HUES64 (cell line): ENCODE data around the gene GABRR2.
"Not testable (repeated sequence)": the region's sequence is repeated elsewhere in the genome, so short reads cannot be mapped to it uniquely, and the experiment has no call there.

Experiments
- H3K27ac ChIP-seq: 2 replicates; pipeline ENCODE4 v1.7.0; 2013; ENCODE audit warnings: low read depth, low read length, inconsistent platforms
- H3K27me3 ChIP-seq: 2 replicates; pipeline ENCODE4 v1.6.1; 2013; ENCODE audit warnings: mild to moderate bottlenecking, low read length; ENCODE audit not compliant: insufficient read depth
- H3K36me3 ChIP-seq: 2 replicates; pipeline ENCODE4 v1.6.1; 2013; ENCODE audit warnings: mild to moderate bottlenecking, low read length; ENCODE audit not compliant: insufficient read depth
- H3K4me1 ChIP-seq: 2 replicates; pipeline ENCODE4 v1.6.1; 2013; ENCODE audit warnings: mild to moderate bottlenecking, low read length, moderate library complexity; ENCODE audit not compliant: insufficient read depth
- H3K4me3 ChIP-seq: 2 replicates; pipeline ENCODE4 v1.5.1; 2013; ENCODE audit warnings: mild to moderate bottlenecking, low read length, moderate library complexity
- H3K9ac ChIP-seq: 2 replicates; pipeline ENCODE4 v1.6.1; 2013; ENCODE audit warnings: mild to moderate bottlenecking, low read depth, low read length
- H3K9me3 ChIP-seq: 2 replicates; pipeline ENCODE4 v1.6.1; 2013; ENCODE audit warnings: low read depth, low read length; ENCODE audit not compliant: insufficient read depth
- WGBS: fragments of 150-250, 120-280 bp; methylation state at CpG from one replicate; pipeline ENCODE4 v1.1.7; 2013; ENCODE audit warnings: missing lambda C conversion rate; 5-methylcytosine and 5-hydroxymethylcytosine counted together

The GABRR2 gene

DNA sequence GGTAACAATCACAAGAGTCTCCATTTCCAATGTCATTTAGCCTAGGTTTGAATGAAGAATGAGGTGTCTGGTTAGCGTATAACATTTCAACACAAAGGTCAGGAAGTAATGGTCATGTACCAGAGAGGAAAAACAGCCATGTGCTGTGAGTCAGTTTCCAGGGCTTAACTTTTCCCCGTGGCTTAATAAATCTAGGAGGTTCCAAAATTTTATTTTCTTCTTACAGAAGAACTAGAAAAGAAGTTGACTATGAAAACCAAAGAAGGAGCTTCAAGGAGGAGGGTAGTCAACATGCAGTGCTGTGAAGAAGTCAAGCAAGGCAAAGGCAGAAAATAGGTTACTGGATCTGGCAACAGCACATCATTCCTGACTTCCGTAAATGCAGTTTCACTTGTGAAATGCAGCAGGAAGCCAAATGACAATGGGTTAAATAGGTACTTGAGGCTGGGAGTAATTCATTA, 8.4 kb upstream of the GABRR2 start:
- Histone ChIP-seq H3K4me3 (no peak overlapping the region), H3K4me1 (no peaks in the 10 kb centered on the region), H3K27me3 (no peaks in the 10 kb centered on the region), H3K9me3 (peaks cover 29% of the 10 kb centered on the region), H3K27ac (no peak overlapping the region), H3K9ac (no peak overlapping the region), H3K36me3 (no peaks in the 10 kb centered on the region)
- 86% methylated on average over 3 of the region's 3 CpGs for WGBS

DNA sequence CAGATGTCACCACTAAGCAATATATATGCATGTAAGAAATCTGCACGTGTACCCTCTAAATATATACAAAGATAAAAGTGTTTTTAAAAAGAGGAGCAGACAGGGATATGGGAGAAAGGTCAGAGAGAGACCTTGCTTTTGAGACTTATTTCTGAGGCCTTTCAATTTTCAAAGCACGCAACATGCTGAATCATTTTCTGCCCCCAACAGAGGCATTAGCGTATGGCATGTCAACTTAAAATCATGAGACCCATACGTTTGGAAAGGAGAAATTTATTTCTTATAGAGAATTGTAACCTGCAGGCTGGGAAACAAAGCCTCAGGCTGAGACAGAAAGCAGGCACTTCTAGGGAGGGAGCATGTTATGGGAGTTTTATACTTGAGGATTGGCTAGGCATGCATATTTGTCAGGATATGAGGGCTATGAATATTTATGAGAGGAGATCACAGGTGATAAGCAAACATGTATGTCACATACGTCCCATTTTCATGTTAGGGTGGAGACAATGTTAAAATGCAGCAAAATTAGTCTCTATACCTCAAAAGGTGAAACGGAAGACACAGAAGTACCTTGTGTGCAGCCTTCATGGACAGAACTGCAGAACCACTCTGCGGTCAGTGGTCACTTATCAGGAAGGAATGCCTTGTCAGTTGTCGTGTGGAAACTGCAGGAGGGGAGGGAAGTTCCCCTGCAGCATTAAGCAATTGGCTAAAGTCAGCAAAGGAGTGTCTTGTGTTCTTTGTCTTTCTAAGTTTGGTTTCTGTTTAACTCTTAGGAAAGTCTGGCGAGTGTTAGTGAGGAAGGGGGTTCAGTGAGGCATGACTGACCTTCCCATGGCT, 6.3 kb upstream of the GABRR2 start:
- Histone ChIP-seq H3K27ac (no peak overlapping the region), H3K4me3 (no peak overlapping the region), H3K27me3 (no peaks in the 10 kb centered on the region), H3K4me1 (peaks cover 4% of the 10 kb centered on the region), H3K36me3 (no peaks in the 10 kb centered on the region), H3K9me3 (peaks cover 29% of the 10 kb centered on the region), H3K9ac (no peak overlapping the region)
- 88% methylated on average over 8 of the region's 9 CpGs for WGBS

GRCh38 chr6:89320012-89320559, 5.0 kb upstream of the GABRR2 start:
- no peak overlapping the region for H3K9ac ChIP-seq
- H3K4me1 ChIP-seq: peaks cover 4% of the 10 kb centered on the region
- no peaks in the 10 kb centered on the region for H3K36me3 ChIP-seq
- H3K27me3 ChIP-seq: no peaks in the 10 kb centered on the region
- H3K9me3 ChIP-seq: peaks cover 29% of the 10 kb centered on the region
- no peak overlapping the region for H3K27ac ChIP-seq
- WGBS: 93% methylated on average over 6 of the region's 6 CpGs
- no peak overlapping the region for H3K4me3 ChIP-seq

DNA sequence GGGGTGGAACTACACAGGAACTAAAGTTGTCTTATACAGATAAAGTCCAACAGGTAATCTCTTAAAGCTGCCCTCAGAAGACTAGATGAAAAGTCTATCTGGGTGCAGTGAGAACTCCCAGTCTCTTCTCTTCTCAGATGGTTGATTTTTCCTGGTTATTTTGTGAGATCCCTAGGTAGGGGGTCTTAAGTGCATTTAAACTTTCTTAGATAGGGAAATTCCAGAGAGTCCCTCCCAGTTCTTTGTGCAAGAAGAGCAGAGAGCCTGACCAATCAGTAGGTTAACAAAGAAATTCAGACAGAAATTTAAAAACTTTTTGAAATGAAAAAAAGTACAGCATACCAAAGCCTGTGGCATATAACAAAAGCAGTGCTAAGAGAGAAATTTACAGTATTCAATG, 2.0 kb upstream of the GABRR2 start:
- Histone ChIP-seq H3K27ac (no peak overlapping the region), H3K27me3 (no peaks in the 10 kb centered on the region), H3K4me1 (peaks cover 11% of the 10 kb centered on the region), H3K9me3 (peaks cover 28% of the 10 kb centered on the region), H3K9ac (no peak overlapping the region), H3K4me3 (no peak overlapping the region), H3K36me3 (no peaks in the 10 kb centered on the region)

- H3K27ac ChIP-seq: no peak overlapping the region
- H3K27me3 ChIP-seq: no peaks in the 10 kb centered on the region
- peaks cover 11% of the 10 kb centered on the region for H3K4me1 ChIP-seq
- WGBS: 93% methylated on average over 7 of the region's 7 CpGs
- H3K4me3 ChIP-seq: no peak overlapping the region
- H3K36me3 ChIP-seq: no peaks in the 10 kb centered on the region
- H3K9ac ChIP-seq: no peak overlapping the region
- peaks cover 4% of the 10 kb centered on the region; the same call in 1 of the 2 replicates for H3K9me3 ChIP-seq
Observed at GRCh38 chr6:89314692-89315091, 407 bp downstream of the GABRR2 start.

- H3K4me1 ChIP-seq: peaks cover 11% of the 10 kb centered on the region
- no peak overlapping the region for H3K4me3 ChIP-seq
- no peak overlapping the region for H3K27ac ChIP-seq
- no peak overlapping the region for H3K9ac ChIP-seq
- H3K27me3 ChIP-seq: no peaks in the 10 kb centered on the region
- no peaks in the 10 kb centered on the region for H3K9me3 ChIP-seq
- WGBS: 85% methylated on average over 1 of the region's 1 CpG
- H3K36me3 ChIP-seq: no peaks in the 10 kb centered on the region
Observed at GRCh38 chr6:89313006-89313405, 2.1 kb downstream of the GABRR2 start.

- Histone ChIP-seq H3K4me1 (peaks cover 10% of the 10 kb centered on the region), H3K9ac (no peak overlapping the region), H3K9me3 (no peaks in the 10 kb centered on the region), H3K36me3 (no peaks in the 10 kb centered on the region), H3K27me3 (no peaks in the 10 kb centered on the region), H3K27ac (no peak overlapping the region), H3K4me3 (no peak overlapping the region)
- WGBS: 64% methylated on average over 9 of the region's 9 CpGs
Observed at GRCh38 chr6:89311853-89312531, 3.1 kb downstream of the GABRR2 start.

DNA sequence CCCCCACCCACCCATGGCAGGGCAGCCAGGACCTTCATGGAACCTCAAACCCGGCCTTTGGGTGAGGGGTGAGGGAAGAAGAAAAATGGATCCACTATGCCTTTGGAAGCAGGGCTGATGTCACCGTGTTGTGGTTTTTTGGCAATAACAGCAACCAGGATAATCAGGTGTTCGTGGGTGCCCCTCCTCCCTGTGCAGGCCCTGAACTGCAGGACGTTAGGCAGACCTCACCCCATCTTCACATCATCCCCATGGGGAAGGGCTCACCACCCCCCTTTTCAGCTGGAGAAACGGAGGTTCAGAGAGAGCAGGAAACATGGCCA, 3.6 kb downstream of the GABRR2 start:
- no peaks in the 10 kb centered on the region for H3K36me3 ChIP-seq
- H3K9ac ChIP-seq: no peak overlapping the region
- no peaks in the 10 kb centered on the region for H3K9me3 ChIP-seq
- no peaks in the 10 kb centered on the region for H3K27me3 ChIP-seq
- peaks cover 7% of the 10 kb centered on the region for H3K4me1 ChIP-seq
- no peak overlapping the region for H3K4me3 ChIP-seq
- H3K27ac ChIP-seq: no peak overlapping the region
- WGBS: 61% methylated on average over 5 of the region's 5 CpGs

- Histone ChIP-seq H3K4me3 (no peak overlapping the region), H3K27ac (no peak overlapping the region), H3K9ac (no peak overlapping the region; the same call in 1 of the 2 replicates), H3K36me3 (no peaks in the 10 kb centered on the region), H3K4me1 (peaks cover 7% of the 10 kb centered on the region), H3K27me3 (no peaks in the 10 kb centered on the region), H3K9me3 (no peaks in the 10 kb centered on the region)
- WGBS: 75% methylated on average over 11 of the region's 11 CpGs
Observed at GRCh38 chr6:89310929-89311328, 4.2 kb downstream of the GABRR2 start.

DNA sequence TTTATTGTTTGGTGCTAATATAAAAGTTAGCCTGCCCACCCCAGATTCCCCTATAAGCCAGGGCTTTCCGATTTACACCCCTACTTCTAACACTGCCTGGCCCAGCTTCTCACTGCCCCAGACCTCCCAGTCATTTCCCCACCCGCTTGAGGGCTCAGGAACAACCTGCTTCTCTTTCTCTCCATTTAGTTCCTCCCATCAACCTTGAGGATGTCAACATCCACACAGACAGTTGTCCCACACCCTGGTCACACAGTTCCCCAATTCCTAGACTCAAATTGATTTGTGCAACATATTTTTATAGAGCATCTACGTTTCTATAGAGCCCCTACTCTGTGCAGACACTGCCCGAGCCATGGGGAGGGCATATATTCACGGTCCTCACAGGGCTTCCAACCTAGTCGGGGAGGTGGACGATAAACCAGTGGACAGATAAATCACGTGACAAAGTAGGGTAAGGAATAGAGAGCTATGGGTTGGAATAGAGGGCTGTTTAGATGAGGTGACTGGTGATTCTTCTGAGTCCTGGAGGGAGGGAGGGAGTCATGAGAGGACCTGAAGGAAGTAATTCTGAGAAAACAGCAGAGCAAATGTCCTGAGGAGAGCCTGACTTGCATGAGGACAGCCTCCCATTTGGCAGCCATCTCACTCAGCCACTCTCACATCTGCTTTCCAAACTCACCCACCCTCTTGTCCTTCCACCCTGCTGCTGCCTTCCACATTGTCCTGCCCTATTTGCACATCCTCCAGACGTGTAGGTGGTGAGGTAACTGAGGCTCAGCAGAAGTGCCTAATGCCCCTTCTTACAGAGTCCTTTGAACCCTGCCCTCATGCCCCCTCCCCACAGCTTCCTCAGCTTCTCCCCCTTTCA, 6.3 kb downstream of the GABRR2 start:
- peaks cover 7% of the 10 kb centered on the region for H3K4me1 ChIP-seq
- H3K27ac ChIP-seq: no peak overlapping the region
- 90% methylated on average over 9 of the region's 9 CpGs for whole genome bisulfite sequencing
- H3K9me3 ChIP-seq: no peaks in the 10 kb centered on the region
- H3K36me3 ChIP-seq: no peaks in the 10 kb centered on the region
- H3K9ac ChIP-seq: no peak overlapping the region
- no peaks in the 10 kb centered on the region for H3K27me3 ChIP-seq
- no peak overlapping the region for H3K4me3 ChIP-seq

GRCh38 chr6:89304517-89304916, 10.6 kb downstream of the GABRR2 start:
- not testable (repeated sequence) for H3K27me3 ChIP-seq, H3K4me3 ChIP-seq, H3K4me1 ChIP-seq, H3K9me3 ChIP-seq, H3K36me3 ChIP-seq, H3K9ac ChIP-seq, H3K27ac ChIP-seq
- 90% methylated on average over 2 of the region's 3 CpGs for WGBS
